ENCODE results near the gene ARHGAP33.

DNA sequence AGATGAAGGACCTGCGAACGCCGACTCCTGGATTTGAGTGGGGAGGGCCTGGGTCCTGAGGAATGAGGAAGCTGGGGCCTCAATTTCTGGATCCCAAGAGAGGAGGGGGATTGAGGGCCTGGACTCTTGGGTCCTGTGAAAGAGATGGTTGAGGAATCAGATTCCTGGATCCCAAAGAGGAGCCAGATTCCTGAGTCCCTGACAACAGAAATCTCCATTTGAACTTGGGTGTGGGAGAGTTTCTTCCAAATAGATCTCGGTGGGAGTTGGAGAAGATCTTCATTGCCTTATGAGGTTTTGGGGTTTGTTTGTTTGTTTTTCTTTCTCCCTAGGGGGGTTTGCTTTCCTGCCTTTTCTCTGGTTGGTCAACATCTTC, 29.3 kb upstream of the ARHGAP33 start:
- TF ChIP-seq EP300 (IDR thresholded peaks at IDR 0.05) = no peak
- TF ChIP-seq POLR2A (IDR thresholded peaks at IDR 0.05) = no peak
- TF ChIP-seq, protein P1, sequence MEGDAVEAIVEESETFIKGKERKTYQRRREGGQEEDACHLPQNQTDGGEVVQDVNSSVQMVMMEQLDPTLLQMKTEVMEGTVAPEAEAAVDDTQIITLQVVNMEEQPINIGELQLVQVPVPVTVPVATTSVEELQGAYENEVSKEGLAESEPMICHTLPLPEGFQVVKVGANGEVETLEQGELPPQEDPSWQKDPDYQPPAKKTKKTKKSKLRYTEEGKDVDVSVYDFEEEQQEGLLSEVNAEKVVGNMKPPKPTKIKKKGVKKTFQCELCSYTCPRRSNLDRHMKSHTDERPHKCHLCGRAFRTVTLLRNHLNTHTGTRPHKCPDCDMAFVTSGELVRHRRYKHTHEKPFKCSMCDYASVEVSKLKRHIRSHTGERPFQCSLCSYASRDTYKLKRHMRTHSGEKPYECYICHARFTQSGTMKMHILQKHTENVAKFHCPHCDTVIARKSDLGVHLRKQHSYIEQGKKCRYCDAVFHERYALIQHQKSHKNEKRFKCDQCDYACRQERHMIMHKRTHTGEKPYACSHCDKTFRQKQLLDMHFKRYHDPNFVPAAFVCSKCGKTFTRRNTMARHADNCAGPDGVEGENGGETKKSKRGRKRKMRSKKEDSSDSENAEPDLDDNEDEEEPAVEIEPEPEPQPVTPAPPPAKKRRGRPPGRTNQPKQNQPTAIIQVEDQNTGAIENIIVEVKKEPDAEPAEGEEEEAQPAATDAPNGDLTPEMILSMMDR (IDR thresholded peaks at IDR 0.05) = no peak
